Lower leg skin (tissue), 4 donors: ENCODE data around the gene VIT. TPM values are rescaled to one million over a fixed set of nuclear protein-coding genes. Genes with fewer than 3 reads are reported as not detected.
A peak's percentile ranks its signal among the peaks of the same experiment; 100 is the strongest.

Source experiments
- DNase-seq, 2 donors: peaks; one replicate each; pipeline ENCODE4 v3.0.0-alpha.2; 2019; ENCODE audit warnings: low spot score in 2 of 2
- H3K4me3 ChIP-seq: fragments of 200-600 bp; sonication (generic); 2 replicates; pipeline ENCODE4 v1.5.1; 2017; ENCODE audit warnings: mild to moderate bottlenecking, low read depth; ENCODE audit not compliant: poor library complexity, severe bottlenecking
- CTCF ChIP-seq, 3 donors: fragments of 450-650 bp; IDR thresholded peaks; one replicate each; pipeline ENCODE4 v1.5.1; 2016; ENCODE audit warnings: antibody characterized with exemption in 3 of 3, mild to moderate bottlenecking in 3 of 3, moderate library complexity in 2 of 3
- POLR2A ChIP-seq, 2 donors: fragments of 450-650 bp; IDR thresholded peaks; one replicate each; pipeline ENCODE4 v1.6.1; 2016 to 2017; ENCODE audit warnings: antibody characterized with exemption in 2 of 2, mild to moderate bottlenecking in 1 of 2, moderate library complexity in 1 of 2
- whole genome bisulfite sequencing, 2 donors: methylation state at CpG; one replicate each; pipeline ENCODE4 v1.1.5; 2018; 5-methylcytosine and 5-hydroxymethylcytosine counted together
- intact Hi-C: fragments of 100-400 bp; cut with DNase I; formaldehyde crosslinking; loops from one replicate; pipeline ENCODE4 v1.15.0; 2023; ENCODE audit warnings: low total_unique reads
- total RNA-seq, 4 donors: library from RNA; depleted of rRNA; stranded (reverse); fragments of >200 nt; gene quantifications; one replicate each; pipeline ENCODE4 v1.1.0, GENCODE V29; 2016

The VIT gene
- total RNA-seq, 4 donors from 2014 or later, result 10.0 to 23.7 (median 13.8) TPM

GRCh38 chr2:36812196-36812595, 115.7 kb downstream of the VIT start:
- peak in 1 of 2 donors; percentile 49 for DNase-seq
- WGBS, 2 donors, result 49 to 62% methylated on average over 6 of the region's 6 CpGs
- TF ChIP-seq POLR2A (IDR thresholded peaks at IDR 0.05) (no peak), CTCF (IDR thresholded peaks at IDR 0.05) (no peak)

GRCh38 chr2:36818542-36818941, 122.0 kb downstream of the VIT start:
- 55 to 82% methylated on average over 2 of the region's 2 CpGs for WGBS, 2 donors
- intact Hi-C loops, result no loop called here
- TF ChIP-seq POLR2A (IDR thresholded peaks at IDR 0.05) (no peak), CTCF (IDR thresholded peaks at IDR 0.05) (no peak)
- H3K4me3 ChIP-seq, result no peak overlapping the region
- DNase-seq, result no peak

More at GRCh38 chr2:36812196-36812595, 115.7 kb downstream of the VIT start:
- H3K4me3 ChIP-seq, result no peak overlapping the region
- intact Hi-C loops, result no loop called here

- WGBS, 2 donors, result 89 to 97% methylated on average over 4 of the region's 4 CpGs
- intact Hi-C loops, result no loop called here
Measured at GRCh38 chr2:36819095-36819711, 122.7 kb downstream of the VIT start.

GRCh38 chr2:36820942-36821605, 124.6 kb downstream of the VIT start:
- no peak overlapping the region for H3K4me3 ChIP-seq
- TF ChIP-seq CTCF (IDR thresholded peaks at IDR 0.05) (no peak), POLR2A (IDR thresholded peaks at IDR 0.05) (no peak)
- intact Hi-C loops, result no loop called here
- DNase-seq, result no peak
- WGBS, 2 donors, result 67 to 76% methylated on average over 7 of the region's 7 CpGs

More at GRCh38 chr2:36819095-36819711, 122.7 kb downstream of the VIT start:
- H3K4me3 ChIP-seq, result no peak overlapping the region
- no peak for DNase-seq
- no peak for TF ChIP-seq POLR2A (IDR thresholded peaks at IDR 0.05)
- TF ChIP-seq CTCF (IDR thresholded peaks at IDR 0.05), result no peak

- 83 to 85% methylated on average over 10 of the region's 10 CpGs for WGBS, 2 donors
Measured at GRCh38 chr2:36823862-36824261, 127.4 kb downstream of the VIT start.

More at GRCh38 chr2:36823862-36824261, 127.4 kb downstream of the VIT start:
- no peak overlapping the region for H3K4me3 ChIP-seq
- TF ChIP-seq POLR2A (IDR thresholded peaks at IDR 0.05), result no peak
- TF ChIP-seq CTCF (IDR thresholded peaks at IDR 0.05), result no peak
- intact Hi-C loops, result no loop called here
- no peak for DNase-seq
